Liver (tissue), 9 donors: ENCODE measurements around the gene LPP. TPM values are rescaled to one million over a fixed set of nuclear protein-coding genes. Genes with fewer than 3 reads are reported as not detected.

Source experiments
- DNase-seq: peaks from one replicate; pipeline ENCODE4 v3.0.0-alpha.2; 2017; ENCODE audit warnings: low spot score
- H3K27ac ChIP-seq, 2 donors: one replicate each; pipeline ENCODE4 v1.7.0; 2013; ENCODE audit warnings: inconsistent platforms in 2 of 2, low read length in 2 of 2, control low read depth in 1 of 2, low read depth in 1 of 2, mild to moderate bottlenecking in 1 of 2
- H3K27me3 ChIP-seq, 4 donors: one replicate each; pipeline versions ENCODE4 v1.6.1 to v1.7.0; 2013; ENCODE audit warnings: low read length in 3 of 4, inconsistent platforms in 1 of 4, mild to moderate bottlenecking in 1 of 4, moderate library complexity in 1 of 4; ENCODE audit not compliant: control insufficient read depth in 4 of 4, insufficient read depth in 4 of 4
- H3K36me3 ChIP-seq, 4 donors: one replicate each; pipeline versions ENCODE4 v1.6.1 to v1.7.0; 2013; ENCODE audit warnings: low read length in 3 of 4, mild to moderate bottlenecking in 3 of 4, low read depth in 1 of 4, moderate library complexity in 1 of 4; ENCODE audit not compliant: control insufficient read depth in 4 of 4, insufficient read depth in 3 of 4
- H3K4me1 ChIP-seq, 4 donors: one replicate each; pipeline versions ENCODE4 v1.6.1 to v1.7.0; 2013; ENCODE audit warnings: low read length in 3 of 4, mild to moderate bottlenecking in 3 of 4, moderate library complexity in 1 of 4; ENCODE audit not compliant: control insufficient read depth in 4 of 4, insufficient read depth in 4 of 4
- H3K4me3 ChIP-seq, 3 donors: one replicate each; pipeline versions ENCODE4 v1.6.1 to v1.7.0; 2013; ENCODE audit warnings: low read length in 3 of 3, control low read depth in 1 of 3, low read depth in 1 of 3, mild to moderate bottlenecking in 1 of 3
- H3K9ac ChIP-seq, 2 donors: one replicate each; pipeline ENCODE4 v1.7.0; 2013; ENCODE audit warnings: low read length in 2 of 2, mild to moderate bottlenecking in 2 of 2, moderate library complexity in 2 of 2, control low read depth in 1 of 2, low read depth in 1 of 2
- H3K9me3 ChIP-seq, 4 donors: one replicate each; pipeline versions ENCODE4 v1.6.1 to v1.7.0; 2013; ENCODE audit warnings: low read length in 3 of 4; ENCODE audit not compliant: control insufficient read depth in 4 of 4
- EGR1 ChIP-seq, 2 donors: IDR thresholded peaks; 2 replicates each; pipeline ENCODE4 v1.6.1; 2016 to 2018; ENCODE audit warnings: antibody characterized with exemption in 2 of 2, low read depth in 2 of 2
- FOXA2 ChIP-seq: IDR thresholded peaks from 2 replicates; pipeline ENCODE4 v1.6.1; 2016; ENCODE audit warnings: antibody characterized with exemption
- HNF4G ChIP-seq: IDR thresholded peaks from 2 replicates; pipeline ENCODE4 v1.6.1; 2016; ENCODE audit warnings: antibody characterized with exemption
- JUND ChIP-seq, 2 donors: IDR thresholded peaks; 2 replicates each; pipeline ENCODE4 v1.6.1; 2016; ENCODE audit warnings: antibody characterized with exemption in 2 of 2
- NR2F2 ChIP-seq: IDR thresholded peaks from 2 replicates; pipeline ENCODE4 v1.6.1; 2016; ENCODE audit warnings: antibody characterized with exemption
- RAD21 ChIP-seq, 2 donors: IDR thresholded peaks; 2 replicates each; pipeline ENCODE4 v1.6.1; 2016; ENCODE audit warnings: antibody characterized with exemption in 2 of 2, mild to moderate bottlenecking in 2 of 2
- SP1 ChIP-seq: IDR thresholded peaks from 2 replicates; pipeline ENCODE4 v1.6.1; 2018; ENCODE audit warnings: antibody characterized with exemption, mild to moderate bottlenecking
- YY1 ChIP-seq: IDR thresholded peaks from 2 replicates; pipeline ENCODE4 v1.6.1; 2016; ENCODE audit warnings: antibody characterized with exemption, mild to moderate bottlenecking
- WGBS: extraction: QIAGEN DNeasy Blood & Tissue Kit; methylation state at CpG from one replicate; pipeline ENCODE4 v1.1.7; 2013; 5-methylcytosine and 5-hydroxymethylcytosine counted together
- polyA plus RNA-seq, 2 donors: library from polyadenylated mRNA; stranded (reverse) in 1 of 2; unstranded in 1 of 2; fragments of 200-250 nt in 1 of 2; fragments of >200 nt in 1 of 2; fragmentation: Nextera tagmentation in 1 of 2; extraction: Ambion mirVana in 1 of 2; gene quantifications; one replicate each; pipeline versions ENCODE4 v1.2.1 to v1.2.3, GENCODE V29; 2013 to 2015
- total RNA-seq, 2 donors: library from RNA; depleted of rRNA; stranded (reverse); fragments of >200 nt; gene quantifications; one replicate each; pipeline ENCODE4 v1.2.3, GENCODE V29; 2014
- TF ChIP-seq, protein P1 (sequence below): fragments of 150-350 bp; IDR thresholded peaks from 2 replicates; pipeline ENCODE4 v1.5.1; 2017; ENCODE audit warnings: improper control_type of control experiment, low read depth, low read length; ENCODE audit not compliant: missing input control
- TF ChIP-seq, protein P2 (sequence below): IDR thresholded peaks from 2 replicates; pipeline ENCODE4 v1.6.1; 2016; ENCODE audit warnings: antibody characterized with exemption
- TF ChIP-seq, protein P3 (sequence below): IDR thresholded peaks from 2 replicates; pipeline ENCODE4 v1.6.1; 2016; ENCODE audit warnings: antibody characterized with exemption
- TF ChIP-seq, protein P4 (sequence below): IDR thresholded peaks from 2 replicates; pipeline ENCODE4 v1.6.1; 2016; ENCODE audit warnings: antibody characterized with exemption
- donor health status: healthy.
- donor health status: healthy.
- donor health status: healthy.
- donor health status: healthy.
- donor health status: healthy.

The LPP gene
- total and polyA plus RNA-seq, 4 donors, result 3.3 to 53.7 (median 28.2) TPM

DNA sequence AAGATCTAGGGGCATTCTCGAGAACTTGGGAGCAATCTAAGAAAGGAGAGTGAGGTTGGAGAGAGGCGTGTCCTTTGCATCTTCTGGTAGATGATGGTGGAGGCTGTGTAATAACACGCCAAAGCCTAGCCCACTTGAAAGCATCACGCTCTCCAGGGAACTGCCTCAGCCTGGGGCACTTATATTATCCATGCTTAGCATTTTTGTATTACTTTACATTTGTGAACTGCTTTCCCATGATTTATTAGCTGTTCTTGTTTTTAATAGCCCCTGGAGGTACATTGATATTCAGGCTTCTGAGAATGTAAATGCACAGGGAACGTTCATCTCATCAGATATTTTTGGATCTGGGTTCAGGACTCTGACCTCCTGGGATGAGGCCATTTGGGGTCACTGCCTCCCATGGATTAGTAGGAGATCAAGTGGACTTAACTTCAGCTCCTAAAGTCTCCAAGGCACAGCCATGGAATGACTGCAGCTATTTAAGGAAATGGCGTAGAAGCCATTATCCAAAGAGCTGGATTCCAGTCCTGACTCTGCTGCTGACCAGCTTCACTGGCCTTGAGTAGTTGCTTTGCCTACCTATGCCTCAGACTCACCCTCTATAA is 124.9 kb downstream of the LPP start:
- Histone ChIP-seq H3K4me1 (peaks cover 7 to 29% (median 13%) of the 10 kb centered on the region in 4 donors), H3K9ac (no peak overlapping the region), H3K27me3 (no peaks in the 10 kb centered on the region)

DNA sequence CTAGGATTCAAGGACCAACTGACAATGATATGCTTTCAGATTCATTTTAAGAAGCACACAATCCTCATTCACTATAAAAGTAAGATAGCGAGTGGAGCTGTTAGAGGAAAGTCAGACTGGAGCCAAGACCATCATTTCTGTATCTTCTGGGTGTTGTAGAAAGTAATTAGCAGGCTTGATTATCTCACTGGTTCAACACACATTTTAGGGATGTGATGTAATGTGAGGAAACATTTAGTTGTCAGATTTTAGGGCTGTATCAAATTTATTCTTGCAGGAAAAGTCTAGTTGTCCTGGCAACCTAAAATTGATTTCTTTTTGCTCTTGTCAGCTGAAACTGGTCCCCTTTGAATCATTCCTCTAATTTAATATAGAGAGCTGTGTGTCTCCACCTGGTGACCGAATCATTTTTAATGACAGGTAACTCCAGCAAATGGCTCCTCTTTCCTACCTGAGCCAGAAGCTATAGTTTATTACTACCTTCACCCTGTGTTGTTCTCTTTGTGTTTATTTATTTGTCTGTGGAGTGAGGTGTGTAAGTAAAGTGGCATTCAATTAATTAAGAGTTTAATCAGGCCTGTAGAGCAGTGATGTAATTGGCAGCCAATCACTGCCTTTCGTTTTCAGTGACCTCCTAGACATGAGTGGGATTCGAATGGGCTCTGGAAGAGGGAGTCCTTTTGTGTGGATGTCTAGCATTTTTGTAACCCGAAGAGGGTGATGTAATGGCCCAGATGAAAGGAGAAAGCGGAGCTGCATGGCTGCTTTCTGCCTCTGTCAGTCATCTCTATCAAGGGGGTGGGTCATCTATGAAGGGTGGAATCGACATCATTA is 125.8 kb downstream of the LPP start:
- Histone ChIP-seq H3K4me3 (no peak overlapping the region), H3K27ac (no peak overlapping the region), H3K4me1 (peaks cover 11 to 31% (median 18%) of the 10 kb centered on the region in 4 donors), H3K27me3 (no peaks in the 10 kb centered on the region), H3K9me3 (no peaks in the 10 kb centered on the region), H3K9ac (no peak overlapping the region), H3K36me3 (no peaks in the 10 kb centered on the region)
- TF ChIP-seq SP1, result no peak
- TF ChIP-seq, protein P1, sequence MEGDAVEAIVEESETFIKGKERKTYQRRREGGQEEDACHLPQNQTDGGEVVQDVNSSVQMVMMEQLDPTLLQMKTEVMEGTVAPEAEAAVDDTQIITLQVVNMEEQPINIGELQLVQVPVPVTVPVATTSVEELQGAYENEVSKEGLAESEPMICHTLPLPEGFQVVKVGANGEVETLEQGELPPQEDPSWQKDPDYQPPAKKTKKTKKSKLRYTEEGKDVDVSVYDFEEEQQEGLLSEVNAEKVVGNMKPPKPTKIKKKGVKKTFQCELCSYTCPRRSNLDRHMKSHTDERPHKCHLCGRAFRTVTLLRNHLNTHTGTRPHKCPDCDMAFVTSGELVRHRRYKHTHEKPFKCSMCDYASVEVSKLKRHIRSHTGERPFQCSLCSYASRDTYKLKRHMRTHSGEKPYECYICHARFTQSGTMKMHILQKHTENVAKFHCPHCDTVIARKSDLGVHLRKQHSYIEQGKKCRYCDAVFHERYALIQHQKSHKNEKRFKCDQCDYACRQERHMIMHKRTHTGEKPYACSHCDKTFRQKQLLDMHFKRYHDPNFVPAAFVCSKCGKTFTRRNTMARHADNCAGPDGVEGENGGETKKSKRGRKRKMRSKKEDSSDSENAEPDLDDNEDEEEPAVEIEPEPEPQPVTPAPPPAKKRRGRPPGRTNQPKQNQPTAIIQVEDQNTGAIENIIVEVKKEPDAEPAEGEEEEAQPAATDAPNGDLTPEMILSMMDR, result no peak
- TF ChIP-seq RAD21 (IDR thresholded peaks at IDR 0.05), result peak; percentile 46 to 48
- TF ChIP-seq YY1, result no peak
- no peak for TF ChIP-seq FOXA2
- 80% methylated on average over 7 of the region's 7 CpGs for whole genome bisulfite sequencing
- no peak for DNase-seq

More for the DNA sequence above, 124.9 kb downstream of the LPP start:
- Histone ChIP-seq H3K36me3 (no peaks in the 10 kb centered on the region), H3K27ac (no peak overlapping the region), H3K4me3 (no peak overlapping the region), H3K9me3 (no peaks in the 10 kb centered on the region)
- TF ChIP-seq, protein P2, sequence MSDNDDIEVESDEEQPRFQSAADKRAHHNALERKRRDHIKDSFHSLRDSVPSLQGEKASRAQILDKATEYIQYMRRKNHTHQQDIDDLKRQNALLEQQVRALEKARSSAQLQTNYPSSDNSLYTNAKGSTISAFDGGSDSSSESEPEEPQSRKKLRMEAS, result no peak
- TF ChIP-seq SP1 (no peak), HNF4G (no peak), YY1 (no peak), JUND (IDR thresholded peaks at IDR 0.05) (no peak), EGR1 (IDR thresholded peaks at IDR 0.05; ENCODE audit: low read depth in 2 of 2) (no peak), NR2F2 (no peak)
- TF ChIP-seq, protein P3, sequence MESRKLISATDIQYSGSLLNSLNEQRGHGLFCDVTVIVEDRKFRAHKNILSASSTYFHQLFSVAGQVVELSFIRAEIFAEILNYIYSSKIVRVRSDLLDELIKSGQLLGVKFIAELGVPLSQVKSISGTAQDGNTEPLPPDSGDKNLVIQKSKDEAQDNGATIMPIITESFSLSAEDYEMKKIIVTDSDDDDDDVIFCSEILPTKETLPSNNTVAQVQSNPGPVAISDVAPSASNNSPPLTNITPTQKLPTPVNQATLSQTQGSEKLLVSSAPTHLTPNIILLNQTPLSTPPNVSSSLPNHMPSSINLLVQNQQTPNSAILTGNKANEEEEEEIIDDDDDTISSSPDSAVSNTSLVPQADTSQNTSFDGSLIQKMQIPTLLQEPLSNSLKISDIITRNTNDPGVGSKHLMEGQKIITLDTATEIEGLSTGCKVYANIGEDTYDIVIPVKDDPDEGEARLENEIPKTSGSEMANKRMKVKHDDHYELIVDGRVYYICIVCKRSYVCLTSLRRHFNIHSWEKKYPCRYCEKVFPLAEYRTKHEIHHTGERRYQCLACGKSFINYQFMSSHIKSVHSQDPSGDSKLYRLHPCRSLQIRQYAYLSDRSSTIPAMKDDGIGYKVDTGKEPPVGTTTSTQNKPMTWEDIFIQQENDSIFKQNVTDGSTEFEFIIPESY, result no peak
- TF ChIP-seq, protein P1, result no peak
- TF ChIP-seq, protein P4, sequence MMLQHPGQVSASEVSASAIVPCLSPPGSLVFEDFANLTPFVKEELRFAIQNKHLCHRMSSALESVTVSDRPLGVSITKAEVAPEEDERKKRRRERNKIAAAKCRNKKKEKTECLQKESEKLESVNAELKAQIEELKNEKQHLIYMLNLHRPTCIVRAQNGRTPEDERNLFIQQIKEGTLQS, result no peak
- no peak for DNase-seq
- 71% methylated on average over 6 of the region's 6 CpGs for WGBS
